T47D (cell line): ENCODE results near the gene CD300LG.
"Not testable (repeated sequence)": the region's sequence is repeated elsewhere in the genome, so short reads cannot be mapped to it uniquely, and the experiment has no call there.

Source experiments
- DNase-seq, 2 experiments: peaks; one replicate each; pipeline versions ENCODE4 v3.0.0 to v3.0.0-alpha.2; 2011 to 2012; ENCODE audit warnings: low read depth in 1 of 2, low spot score in 1 of 2
- JUND ChIP-seq: IDR thresholded peaks from 2 replicates; pipeline ENCODE4 v1.6.1; 2012; ENCODE audit warnings: low read depth
- in situ Hi-C: cut with HindIII; loops from 2 replicates; pipeline ENCODE4 v1.10.0; 2016; ENCODE audit warnings: low sequenced_read_pairs, low pct_unique_long_range_greater_than_20kb

CD300LG gene

DNA sequence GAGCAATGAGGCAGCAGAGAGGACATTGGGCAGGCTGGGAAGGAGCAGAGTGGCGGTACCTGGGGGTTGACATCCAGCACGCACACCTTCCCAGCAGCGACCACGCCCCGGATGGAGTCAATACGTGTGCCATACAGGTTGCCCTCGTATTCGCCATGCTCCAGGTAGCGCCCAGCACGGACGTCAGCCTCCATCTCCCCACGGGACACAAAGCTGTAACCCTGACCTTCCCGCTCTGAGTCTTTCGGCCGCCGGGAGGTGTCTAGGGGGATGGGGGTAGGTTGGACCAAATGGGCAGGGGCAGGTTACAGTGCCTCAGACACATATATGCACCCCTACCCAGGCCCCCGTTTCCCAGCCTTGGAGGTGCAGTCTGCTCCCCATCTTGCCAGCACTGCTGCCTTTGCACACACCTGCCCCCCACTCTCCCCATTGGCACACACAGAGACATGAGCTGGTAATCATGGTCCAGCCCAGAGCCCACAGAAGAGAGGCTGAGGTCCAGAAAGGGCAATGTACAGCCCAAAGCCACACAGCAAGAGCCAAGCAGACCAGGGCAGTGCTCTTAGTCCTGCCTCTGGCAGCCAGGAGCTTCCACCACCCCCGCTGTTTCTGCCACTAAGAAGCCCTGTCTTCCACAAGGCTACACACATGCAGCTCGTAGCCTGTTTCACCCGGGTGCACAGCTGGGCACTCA lies 32.9 kb downstream of the CD300LG start:
- DNase-seq, result no peak
- TF ChIP-seq JUND, result no peak
- in situ Hi-C loops, result no loop called here

DNA sequence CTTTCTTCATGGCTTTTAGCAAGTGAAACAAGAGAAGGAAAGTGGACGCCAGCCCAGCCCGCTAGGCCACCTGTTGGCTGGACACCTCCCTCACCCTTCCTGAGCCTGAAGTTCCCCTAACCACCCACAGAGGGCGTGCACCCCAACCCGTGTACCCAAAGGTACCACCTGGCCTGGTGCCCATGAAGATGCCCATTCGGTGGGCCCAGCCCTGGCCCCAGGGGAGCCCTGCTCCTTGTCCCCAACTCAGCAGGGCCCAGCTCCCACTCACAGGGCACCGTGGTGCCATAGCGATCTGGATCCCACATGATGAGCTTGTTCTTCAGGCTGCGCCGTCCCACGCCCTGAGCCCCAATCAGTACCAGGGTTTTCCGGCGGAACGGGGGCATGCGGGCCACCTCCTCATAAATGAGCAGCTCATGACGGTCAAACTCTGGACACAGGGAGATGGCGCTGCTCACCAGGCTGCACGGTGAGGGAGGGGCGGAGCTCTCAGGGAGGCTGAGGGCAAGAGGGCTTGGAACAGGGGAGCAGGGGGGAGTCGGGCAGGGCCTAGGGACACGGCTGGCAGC lies 33.5 kb downstream of the CD300LG start:
- no peak for TF ChIP-seq JUND
- peak; percentile 83 to 91 for DNase-seq
- in situ Hi-C loops, result no loop called here

DNA sequence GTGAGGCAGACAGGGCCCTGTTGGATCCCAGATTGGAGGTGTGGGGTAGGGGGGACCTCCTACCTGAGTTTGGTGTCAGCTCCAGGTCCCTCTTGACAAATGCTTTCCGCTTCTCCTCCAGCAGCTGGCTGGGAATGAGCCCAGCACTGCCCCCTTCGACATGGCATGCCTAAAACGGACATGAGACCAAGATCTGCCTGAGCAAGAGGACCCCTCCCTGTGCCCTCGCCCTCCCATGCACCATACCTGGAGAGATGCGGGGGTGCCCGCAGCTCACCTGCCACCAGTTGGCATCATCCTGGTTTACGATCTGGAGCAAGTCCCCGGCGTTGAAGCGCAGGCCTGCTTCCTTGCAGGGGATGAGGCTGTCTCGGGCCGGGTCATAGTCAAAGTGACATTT lies 34.2 kb downstream of the CD300LG start:
- DNase-seq, result no peak
- in situ Hi-C loops, result no loop called here
- TF ChIP-seq JUND, result no peak

DNA sequence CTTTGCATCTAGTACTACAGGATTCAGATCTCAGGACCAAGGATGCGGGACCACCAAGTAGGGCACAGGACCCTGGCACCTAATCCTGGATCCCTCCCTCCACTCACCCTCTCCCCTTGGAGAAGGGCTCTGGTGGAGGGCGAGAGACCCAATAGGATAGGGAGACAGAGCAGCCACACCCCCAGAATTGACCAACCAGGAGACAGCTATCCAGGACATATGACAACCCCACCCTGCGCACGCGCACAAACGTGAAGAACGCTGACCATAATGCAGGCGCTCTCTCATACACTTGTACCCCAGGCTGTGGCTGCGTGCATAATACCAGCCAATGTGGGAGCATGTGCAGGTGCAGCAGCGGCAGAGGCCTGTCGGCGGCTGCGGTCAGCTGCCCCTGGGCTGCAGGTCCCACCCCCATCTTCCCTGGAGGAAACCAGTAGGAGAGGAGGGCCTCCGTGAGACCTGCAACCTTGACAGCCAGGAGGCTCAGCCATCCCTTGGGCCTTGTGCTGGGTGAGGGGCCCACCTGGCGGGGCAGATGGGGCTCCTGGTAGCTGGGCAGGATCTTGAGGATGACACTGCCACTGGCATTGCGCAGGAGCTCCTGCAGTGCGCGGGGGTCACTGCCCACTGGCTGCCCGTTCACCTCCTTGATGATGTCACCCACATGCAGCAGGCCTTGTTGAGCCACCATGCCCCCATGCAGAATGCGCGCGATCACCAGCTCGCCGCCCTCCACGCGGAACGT lies 35.0 kb downstream of the CD300LG start:
- no peak for DNase-seq
- in situ Hi-C loops, result no loop called here
- no peak for TF ChIP-seq JUND

DNA sequence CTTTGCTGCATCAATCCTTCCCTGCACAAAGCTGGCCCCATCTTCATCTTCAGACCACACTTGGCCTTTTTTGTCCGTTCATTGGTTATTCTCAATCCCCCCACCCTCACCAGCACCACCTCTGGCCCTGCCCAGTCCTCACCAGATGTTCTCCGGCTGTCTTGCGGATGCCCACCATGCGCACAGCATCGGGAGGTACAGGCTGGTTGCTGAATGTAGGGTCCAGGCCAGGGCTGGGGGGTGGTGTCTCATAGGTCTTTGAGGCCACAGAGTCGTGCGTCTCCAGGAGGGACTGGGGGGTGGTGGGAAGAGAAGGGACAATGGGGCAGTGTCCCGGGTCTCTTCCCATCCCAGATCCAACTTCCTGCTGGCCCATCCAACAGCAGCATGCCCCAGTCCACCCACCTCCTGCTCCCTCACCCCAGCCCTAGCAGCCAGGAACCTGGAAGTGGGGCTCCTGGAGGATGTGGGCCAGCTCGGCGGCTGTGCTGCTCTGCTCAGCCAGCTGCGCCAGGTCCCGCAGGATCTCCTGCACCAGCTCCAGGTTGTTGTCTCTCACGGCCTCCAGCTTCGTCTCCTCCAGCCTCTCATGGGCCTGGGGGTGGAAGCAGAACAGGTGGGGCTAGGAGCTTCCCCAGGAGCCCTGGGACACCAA lies 35.9 kb downstream of the CD300LG start:
- in situ Hi-C loops, result no loop called here
- no peak for TF ChIP-seq JUND
- DNase-seq, result no peak

DNA sequence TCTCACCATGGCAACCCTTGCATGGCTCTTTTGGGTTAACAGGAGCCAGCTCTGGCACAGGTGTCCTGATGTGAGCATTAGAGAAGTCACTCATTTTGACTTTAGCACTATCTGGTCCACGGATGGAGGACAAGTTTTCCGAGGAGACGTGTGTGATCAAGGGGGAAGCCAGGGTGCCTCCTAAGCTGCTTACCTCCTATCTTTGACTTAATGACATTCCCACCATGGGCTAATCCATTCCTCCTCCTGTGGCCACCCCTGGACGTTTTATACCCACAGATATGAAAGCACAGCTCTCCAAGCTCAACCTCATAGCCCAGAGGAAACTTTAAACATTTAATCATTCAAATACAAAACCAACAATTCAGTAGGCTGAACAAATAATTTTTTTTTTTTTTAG lies 41.6 kb downstream of the CD300LG start:
- no peak for TF ChIP-seq JUND
- no peak for DNase-seq
- in situ Hi-C loops, result no loop called here

DNA sequence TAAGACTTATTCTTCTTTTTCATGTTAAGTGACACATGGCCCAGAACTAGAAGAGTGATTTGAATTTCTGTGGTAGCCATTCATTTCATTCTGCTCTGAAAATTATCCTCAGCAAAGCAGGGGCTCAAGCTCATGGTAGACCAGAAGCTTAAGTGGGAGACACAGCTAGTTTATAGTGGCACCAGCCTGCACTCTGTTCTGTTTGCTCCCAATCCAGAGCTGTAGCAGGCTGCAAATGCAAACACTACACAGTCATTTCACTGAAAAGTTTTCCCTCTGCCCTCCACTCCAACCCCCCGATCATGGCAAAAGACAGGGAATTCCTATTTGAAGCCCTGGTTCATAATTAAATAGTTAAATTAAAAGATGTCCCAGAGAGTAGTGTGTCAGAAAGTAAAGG lies 43.3 kb downstream of the CD300LG start:
- DNase-seq, result no peak
- in situ Hi-C loops, result no loop called here
- no peak for TF ChIP-seq JUND

DNA sequence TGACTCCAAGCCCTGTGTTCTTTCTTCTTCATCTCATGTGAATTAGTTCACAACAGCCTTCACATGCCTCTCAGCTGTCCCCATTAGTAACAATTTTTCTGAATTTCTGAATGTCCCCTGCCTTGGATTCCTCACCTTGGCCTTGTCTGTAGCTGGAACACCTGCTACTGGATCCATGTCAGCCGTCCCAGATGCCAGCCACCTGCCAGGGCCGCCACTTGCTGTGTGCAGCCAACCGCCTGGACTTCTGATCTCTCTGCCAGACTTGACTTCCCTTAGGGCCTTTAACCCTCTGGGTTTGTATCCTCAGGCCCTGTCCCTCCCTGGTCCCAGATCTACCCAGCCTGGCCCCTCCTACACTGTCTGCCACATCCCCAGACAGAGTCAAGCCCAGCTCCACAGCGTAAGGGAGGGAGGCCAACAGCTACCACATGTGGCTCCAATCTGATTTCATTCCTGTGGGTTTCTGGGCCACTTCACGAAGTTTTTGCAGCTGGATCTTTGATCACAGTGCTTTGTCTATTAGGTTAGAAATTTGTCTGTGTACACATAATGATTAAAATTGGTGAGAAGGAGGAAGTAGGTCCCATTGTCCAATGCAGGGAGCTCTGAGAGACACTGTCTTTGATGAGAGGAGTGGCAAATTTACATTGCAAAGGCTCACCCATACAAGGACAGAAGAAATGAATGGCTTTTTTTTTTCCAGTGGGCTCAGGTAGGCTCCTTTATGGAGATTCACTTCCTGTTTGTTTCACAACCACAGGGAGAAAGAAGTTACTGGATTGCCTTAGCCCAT lies 45.1 kb downstream of the CD300LG start:
- TF ChIP-seq JUND, result no peak
- in situ Hi-C loops, result no loop called here
- no peak for DNase-seq

DNA sequence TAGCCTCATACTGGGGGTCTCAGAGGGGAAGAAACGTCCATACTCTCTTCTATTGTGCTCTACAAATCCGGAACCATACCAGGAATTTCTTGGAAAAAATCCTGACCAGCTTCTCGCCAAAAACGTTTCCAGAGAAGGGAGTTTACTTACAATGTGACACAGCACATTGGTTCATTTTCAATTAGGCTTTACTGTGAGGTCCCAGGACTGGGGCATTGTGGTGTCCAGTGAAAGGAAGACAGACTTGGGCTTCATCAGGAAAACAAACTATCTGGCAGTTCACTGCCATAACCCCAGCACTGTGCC lies 45.6 kb downstream of the CD300LG start:
- in situ Hi-C loops, result no loop called here
- no peak for DNase-seq
- no peak for TF ChIP-seq JUND

DNA sequence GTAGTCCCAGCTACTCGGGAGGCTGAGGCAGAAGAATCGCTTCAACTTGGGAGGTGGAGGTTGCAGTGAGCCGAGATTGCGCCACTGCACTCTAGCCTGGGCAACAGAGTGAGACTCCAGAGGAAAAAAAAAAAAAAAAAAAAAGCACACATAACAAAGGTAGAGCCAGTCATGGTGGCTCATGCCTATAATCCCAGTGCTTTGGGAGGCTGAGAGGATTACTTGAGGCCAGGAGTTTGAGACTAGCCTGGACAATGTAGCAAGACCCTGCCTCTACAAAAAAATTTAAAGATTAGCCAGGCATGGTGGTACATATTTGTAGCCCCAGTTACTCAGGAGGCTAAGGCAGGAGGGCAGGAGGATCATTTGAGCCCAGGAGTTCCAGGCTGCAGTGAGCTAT lies 47.5 kb downstream of the CD300LG start:
- in situ Hi-C loops, DNase-seq: not testable (repeated sequence)

DNA sequence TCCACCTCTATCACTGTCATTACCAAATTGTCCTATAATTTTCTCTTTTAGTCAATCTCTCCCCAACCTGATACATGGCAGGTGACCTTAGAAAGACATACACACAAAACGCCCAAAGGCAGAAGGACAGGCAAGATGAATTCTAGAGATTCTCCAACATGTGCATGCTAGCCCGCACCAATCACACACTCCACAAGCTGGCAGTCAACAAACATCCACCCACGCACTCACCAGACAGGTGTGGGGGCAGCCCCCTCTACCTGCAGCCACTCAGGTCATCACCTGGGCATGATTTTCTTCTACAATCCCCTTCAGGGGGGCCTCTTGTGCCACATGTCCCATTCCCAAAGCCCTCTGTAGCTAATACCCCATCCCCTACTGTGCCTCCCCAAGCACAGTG lies 50.9 kb downstream of the CD300LG start:
- peak in 1 of 2 experiments; percentile 81 for DNase-seq
- TF ChIP-seq JUND, result no peak
- in situ Hi-C loops, result no loop called here

DNA sequence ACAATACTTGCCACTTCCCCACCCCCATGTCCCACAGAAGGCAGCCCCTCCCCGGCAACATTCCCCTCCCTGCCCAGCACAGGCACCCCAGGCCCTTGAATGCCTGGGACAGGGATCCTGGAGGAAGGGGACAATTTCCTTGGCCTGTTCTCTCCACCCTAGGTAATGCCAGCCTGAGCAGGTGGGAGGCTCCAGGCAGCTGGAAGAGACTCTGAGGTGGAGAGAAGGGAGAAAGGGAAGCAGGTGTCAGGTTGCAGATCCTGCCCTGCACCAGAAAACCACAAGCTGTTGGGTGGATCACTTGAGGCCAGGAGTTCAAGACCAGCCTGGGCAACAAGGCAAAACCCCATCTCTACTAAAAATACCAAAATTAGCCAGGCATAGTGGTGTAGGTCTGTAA lies 51.5 kb downstream of the CD300LG start:
- in situ Hi-C loops, result no loop called here
- TF ChIP-seq JUND, result no peak
- DNase-seq, result peak in 1 of 2 experiments; percentile 68
